Keratinocyte (primary cell): Measurements from ENCODE around the gene ARPC1B. TPM values are rescaled to one million over a fixed set of nuclear protein-coding genes. Genes with fewer than 3 reads are reported as not detected.

Experiments
- DNase-seq: peaks from one replicate; pipeline ENCODE4 v3.0.0-alpha.2; 2011; ENCODE audit warnings: low read depth, missing footprints, low spot score
- FAIRE-seq: peaks from 2 replicates; lab custom pipeline; 2011; peaks lifted over from hg19 to GRCh38; lab: Jason Lieb, UNC
- H2AFZ ChIP-seq: 2 replicates; pipeline ENCODE4 v1.6.0; 2012; ENCODE audit warnings: low read length, control low read depth, inconsistent platforms; ENCODE audit not compliant: control insufficient read depth
- H3K27ac ChIP-seq: 2 replicates; pipeline ENCODE4 v1.5.1; 2011; ENCODE audit warnings: low read length; ENCODE audit not compliant: control insufficient read depth, insufficient read depth
- H3K27me3 ChIP-seq: 3 replicates; pipeline ENCODE4 v1.6.0; 2011; ENCODE audit warnings: low read length; ENCODE audit not compliant: control insufficient read depth, insufficient read depth; ENCODE audit errors: extremely low read depth
- H3K36me3 ChIP-seq, 2 experiments: 2 replicates in 1 of 2; 3 replicates in 1 of 2; pipeline ENCODE4 v1.5.1; 2011; ENCODE audit warnings: low read length in 2 of 2, mild to moderate bottlenecking in 1 of 2; ENCODE audit not compliant: control insufficient read depth in 2 of 2, insufficient read depth in 2 of 2; ENCODE audit errors: extremely low read depth in 1 of 2
- H3K4me1 ChIP-seq: 3 replicates; pipeline ENCODE4 v1.5.1; 2011; ENCODE audit warnings: low read length; ENCODE audit not compliant: control insufficient read depth, insufficient read depth; ENCODE audit errors: extremely low read depth
- H3K4me2 ChIP-seq: 3 replicates; pipeline ENCODE4 v1.6.0; 2011; ENCODE audit warnings: low read depth, low read length; ENCODE audit not compliant: control insufficient read depth, insufficient read depth; ENCODE audit errors: extremely low read depth
- H3K4me3 ChIP-seq, 3 experiments: fragments of 200-600 bp in 1 of 3; sonication (generic) in 1 of 3; 2 replicates in 2 of 3; 3 replicates in 1 of 3; pipeline ENCODE4 v1.5.1; 2011 to 2016; ENCODE audit warnings: low read length in 3 of 3, mild to moderate bottlenecking in 3 of 3, control low read depth in 2 of 3, inconsistent platforms in 1 of 3, low read depth in 1 of 3, mixed read lengths in 1 of 3, mixed run types in 1 of 3, moderate library complexity in 1 of 3; ENCODE audit not compliant: control insufficient read depth in 2 of 3, insufficient read depth in 2 of 3; ENCODE audit errors: extremely low read depth in 1 of 3
- H3K79me2 ChIP-seq: 2 replicates; pipeline ENCODE4 v1.6.0; 2012; ENCODE audit warnings: low read length; ENCODE audit not compliant: control insufficient read depth, insufficient read depth
- H3K9ac ChIP-seq: 3 replicates; pipeline ENCODE4 v1.6.0; 2011; ENCODE audit warnings: low read length; ENCODE audit not compliant: control insufficient read depth, insufficient read depth; ENCODE audit errors: extremely low read depth
- H3K9me1 ChIP-seq: 3 replicates; pipeline ENCODE4 v1.6.0; 2011; ENCODE audit warnings: low read length; ENCODE audit not compliant: control insufficient read depth, insufficient read depth; ENCODE audit errors: extremely low read depth
- H3K9me3 ChIP-seq: 2 replicates; pipeline ENCODE4 v1.5.1; 2012; ENCODE audit warnings: low read depth, low read length; ENCODE audit not compliant: control insufficient read depth
- H4K20me1 ChIP-seq: 3 replicates; pipeline ENCODE4 v1.6.0; 2011; ENCODE audit warnings: low read length; ENCODE audit not compliant: control insufficient read depth, insufficient read depth; ENCODE audit errors: extremely low read depth
- CTCF ChIP-seq, 3 experiments: IDR thresholded peaks in 1 of 3; conservative IDR thresholded peaks in 1 of 3; optimal IDR thresholded peaks in 1 of 3; 2 replicates in 2 of 3; 3 replicates in 1 of 3; pipeline versions ENCODE3 to v1.5.1; 2011; ENCODE audit warnings: low read length in 3 of 3, mild to moderate bottlenecking in 3 of 3, moderate library complexity in 2 of 3, control low read depth in 1 of 3, inconsistent platforms in 1 of 3; ENCODE audit not compliant: insufficient read depth in 2 of 3; ENCODE audit errors: extremely low read depth in 1 of 3
- EZH2 ChIP-seq: IDR thresholded peaks from one replicate; pipeline ENCODE4 v1.6.1; 2012; ENCODE audit warnings: inconsistent platforms, mild to moderate bottlenecking, low read length, moderate library complexity
- dilution Hi-C: fragments of 300-500 bp; cut with MboI; formaldehyde crosslinking; loops from one replicate; pipeline ENCODE4 v1.7.0; 2020; ENCODE audit warnings: low sequenced_read_pairs; ENCODE audit not compliant: extremely low pct_ligation_motif_present
- polyA plus RNA-seq, 5 experiments: library from polyadenylated mRNA; depleted of rRNA in 3 of 5; stranded (reverse) in 3 of 5; stranded (forward) in 1 of 5; unstranded in 1 of 5; fragments of >200 nt; gene quantifications; 1 replicate in 1 of 5; 2 replicates in 3 of 5; 3 replicates in 1 of 5; pipeline versions ENCODE4 v1.2.1 to v1.2.3, GENCODE V29; 2011 to 2012; ENCODE audit warnings: missing spikeins in 2 of 5, low read depth in 1 of 5, low replicate concordance in 1 of 5

The ARPC1B gene
- polyA plus RNA-seq, 1 donor (not counting 4 experiments of a cell fraction or from before 2014, with no cell fraction given): 383 TPM

- dilution Hi-C loops: no loop called here
- no peaks in the 10 kb centered on the region for H3K9me3 ChIP-seq
- no peak for DNase-seq
- TF ChIP-seq CTCF (optimal IDR thresholded peaks at IDR 0.05 in 1 of 3, IDR thresholded peaks at IDR 0.05 in 1 of 3, conservative IDR thresholded peaks at IDR 0.05 in 1 of 3; ENCODE audit: extremely low read depth in 1 of 3, insufficient read depth in 2 of 3, low read length in 3 of 3) (no peak), EZH2 (no peak)
- H3K4me2 ChIP-seq: no peak overlapping the region
- H2AFZ ChIP-seq: no peak overlapping the region
- peaks cover 41 to 50% of the 10 kb centered on the region in 2 experiments for H3K36me3 ChIP-seq
- no peak overlapping the region for H3K9ac ChIP-seq
- no peaks in the 10 kb centered on the region for H3K79me2 ChIP-seq
- H3K9me1 ChIP-seq: no peaks in the 10 kb centered on the region
- no peak overlapping the region for H3K4me3 ChIP-seq
- no peak overlapping the region for H3K27ac ChIP-seq
- H3K4me1 ChIP-seq: no peaks in the 10 kb centered on the region
- no peak for FAIRE-seq
- no peaks in the 10 kb centered on the region for H3K27me3 ChIP-seq
- peaks cover 4% of the 10 kb centered on the region for H4K20me1 ChIP-seq
Measured at GRCh38 chr7:99420986-99421385, 46.5 kb downstream of the ARPC1B start.

- dilution Hi-C loops: no loop called here
- Histone ChIP-seq H3K36me3 (peaks cover 37 to 45% of the 10 kb centered on the region in 2 experiments), H3K79me2 (no peaks in the 10 kb centered on the region), H3K9me1 (no peaks in the 10 kb centered on the region), H3K9me3 (no peaks in the 10 kb centered on the region), H3K27ac (no peak overlapping the region), H4K20me1 (peaks cover 4% of the 10 kb centered on the region), H2AFZ (no peak overlapping the region), H3K27me3 (no peaks in the 10 kb centered on the region), H3K4me1 (no peaks in the 10 kb centered on the region), H3K4me3 (no peak overlapping the region), H3K4me2 (no peak overlapping the region), H3K9ac (no peak overlapping the region)
- no peak for TF ChIP-seq CTCF (optimal IDR thresholded peaks at IDR 0.05 in 1 of 3, IDR thresholded peaks at IDR 0.05 in 1 of 3, conservative IDR thresholded peaks at IDR 0.05 in 1 of 3; ENCODE audit: extremely low read depth in 1 of 3, insufficient read depth in 2 of 3, low read length in 3 of 3)
- TF ChIP-seq EZH2: no peak
- DNase-seq: no peak
- FAIRE-seq: no peak
Measured at GRCh38 chr7:99422186-99422585, 47.7 kb downstream of the ARPC1B start.
